WTC11 (cell line): ENCODE data around the gene GRIN1. TPM values are rescaled to one million over a fixed set of nuclear protein-coding genes. Genes with fewer than 3 reads are reported as not detected.

Source experiments
- ATAC-seq: fragments of 200-7000 bp; cut with Tn5 transposase; 2 replicates; pipeline ENCODE4 v1.10.0; 2021; ENCODE audit warnings: mild to moderate bottlenecking, moderate library complexity
- CTCF ChIA-PET: fragments of 300-600 bp; sonication (Branson Sonifier 250); formaldehyde crosslinking; loops from one replicate; lab custom pipeline; 2021; ENCODE audit warnings: antibody characterized with exemption; lab: Charles Lee
- POLR2A ChIA-PET: fragments of 350-600 bp; sonication (Branson Sonifier 250); formaldehyde crosslinking; loops from one replicate; lab custom pipeline; 2021; ENCODE audit warnings: antibody characterized with exemption; lab: Charles Lee
- DNase-seq: peaks from one replicate; pipeline ENCODE4 v3.0.0; 2021; ENCODE audit warnings: low spot score
- H3K27ac Mint-ChIP-seq: 2 replicates; pipeline ENCODE4 v1.8.0; 2021; ENCODE audit warnings: mixed read lengths
- H3K27me3 Mint-ChIP-seq: 2 replicates; pipeline ENCODE4 v1.8.0; 2021; ENCODE audit warnings: low read depth, mild to moderate bottlenecking, moderate library complexity, mixed read lengths
- H3K36me3 Mint-ChIP-seq: 2 replicates; pipeline ENCODE4 v1.8.0; 2021; ENCODE audit warnings: mixed read lengths
- H3K4me1 Mint-ChIP-seq: 2 replicates; pipeline ENCODE4 v1.8.0; 2022; ENCODE audit warnings: mixed read lengths
- H3K4me3 Mint-ChIP-seq: 2 replicates; pipeline ENCODE4 v1.8.0; 2021; ENCODE audit warnings: mild to moderate bottlenecking, moderate library complexity, mixed read lengths
- H3K9me3 Mint-ChIP-seq: 2 replicates; pipeline ENCODE4 v1.8.0; 2021; ENCODE audit warnings: mixed read lengths
- AFF4 ChIP-seq: sonication (generic); formaldehyde crosslinking; IDR thresholded peaks from 2 replicates; pipeline ENCODE4 v1.8.1; 2023; ENCODE audit warnings: mild to moderate bottlenecking, missing genetic modification reagents, borderline replicate concordance
- CBFB ChIP-seq: sonication (generic); formaldehyde crosslinking; IDR thresholded peaks from 2 replicates; pipeline ENCODE4 v1.8.1; 2022; ENCODE audit warnings: mild to moderate bottlenecking, low read depth, missing genetic modification reagents
- EMX1 ChIP-seq: fragments of 250-450 bp; sonication (Bioruptor Pico); IDR thresholded peaks from 2 replicates; pipeline ENCODE4 v1.8.0; 2021; ENCODE audit warnings: mild to moderate bottlenecking
- FOXJ3 ChIP-seq: sonication (generic); formaldehyde crosslinking; IDR thresholded peaks from 2 replicates; pipeline ENCODE4 v1.9.0; 2021; ENCODE audit warnings: missing genetic modification reagents, mild to moderate bottlenecking, borderline replicate concordance
- HMGA2 ChIP-seq: fragments of 250-450 bp; sonication (Bioruptor Pico); IDR thresholded peaks from 2 replicates; pipeline ENCODE4 v1.4.0; 2021; ENCODE audit warnings: mild to moderate bottlenecking, moderate library complexity
- IRF2 ChIP-seq: sonication (generic); formaldehyde crosslinking; IDR thresholded peaks from 2 replicates; pipeline ENCODE4 v1.8.0; 2022; ENCODE audit warnings: low read depth, missing genetic modification reagents, borderline replicate concordance
- KAT7 ChIP-seq: sonication (generic); formaldehyde crosslinking; IDR thresholded peaks from 2 replicates; pipeline ENCODE4 v1.8.1; 2023; ENCODE audit warnings: missing genetic modification reagents, mild to moderate bottlenecking, borderline replicate concordance
- MLX ChIP-seq: sonication (generic); formaldehyde crosslinking; IDR thresholded peaks from 2 replicates; pipeline ENCODE4 v1.8.1; 2023; ENCODE audit warnings: mild to moderate bottlenecking, missing genetic modification reagents, moderate library complexity
- NFE2L1 ChIP-seq: sonication (generic); formaldehyde crosslinking; IDR thresholded peaks from 2 replicates; pipeline ENCODE4 v1.8.1; 2023; ENCODE audit warnings: missing genetic modification reagents
- SP1 ChIP-seq: sonication (generic); formaldehyde crosslinking; conservative IDR thresholded peaks from 2 replicates; pipeline ENCODE4 v1.8.1; 2022; ENCODE audit warnings: missing genetic modification reagents
- TEAD4 ChIP-seq: sonication (generic); formaldehyde crosslinking; IDR thresholded peaks from 2 replicates; pipeline ENCODE4 v1.8.0; 2022; ENCODE audit warnings: mild to moderate bottlenecking, missing genetic modification reagents
- ZBTB43 ChIP-seq: sonication (generic); formaldehyde crosslinking; IDR thresholded peaks from 2 replicates; pipeline ENCODE4 v1.8.1; 2023; ENCODE audit warnings: mild to moderate bottlenecking, missing genetic modification reagents
- ZNF138 ChIP-seq: sonication (generic); formaldehyde crosslinking; conservative IDR thresholded peaks from 2 replicates; pipeline ENCODE4 v1.8.1; 2022; ENCODE audit warnings: mild to moderate bottlenecking, moderate library complexity, missing genetic modification reagents
- ZNF263 ChIP-seq: sonication (generic); formaldehyde crosslinking; IDR thresholded peaks from 2 replicates; pipeline ENCODE4 v1.8.1; 2022; ENCODE audit warnings: low read depth, mild to moderate bottlenecking, moderate library complexity, missing genetic modification reagents
- ZNF671 ChIP-seq: fragments of 250-450 bp; sonication (Bioruptor Pico); IDR thresholded peaks from 2 replicates; pipeline ENCODE4 v1.8.0; 2021; ENCODE audit warnings: mild to moderate bottlenecking
- total RNA-seq: library from RNA; stranded (reverse); gene quantifications from 3 replicates; pipeline ENCODE4 v1.2.3, GENCODE V29; 2021
- TF ChIP-seq, protein P1 (sequence below): fragments of 250-450 bp; sonication (Bioruptor Pico); IDR thresholded peaks from 2 replicates; pipeline ENCODE4 v1.8.0; 2021; ENCODE audit warnings: mild to moderate bottlenecking
- TF ChIP-seq, protein P2 (sequence below): sonication (generic); formaldehyde crosslinking; IDR thresholded peaks from 2 replicates; pipeline ENCODE4 v1.8.0; 2023; ENCODE audit warnings: missing genetic modification reagents, mild to moderate bottlenecking, borderline replicate concordance

GRIN1 gene
- total RNA-seq, 1 experiment from 2014 or later = 4.1 TPM

GRCh38 chr9:137108608-137109249, 30.2 kb upstream of the GRIN1 start:
- ATAC-seq = no peak
- Mint-ChIP-seq H3K4me3 (no peak overlapping the region), H3K9me3 (no peaks in the 10 kb centered on the region), H3K27me3 (peaks cover 8% of the 10 kb centered on the region), H3K27ac (no peak overlapping the region), H3K36me3 (0 out of 2 replicates have a peak, but pooled peaks cover 7% of the 10 kb centered on the region), H3K4me1 (no peaks in the 10 kb centered on the region)
- DNase-seq = no peak
- ChIA-PET POLR2A (no interaction called here), CTCF (interaction anchor here (0.9 kb wide), 1 partner anchor 59 kb away, joined by 3 read pairs; no protein-coding TSS in a partner anchor)
- TF ChIP-seq IRF2 (CRISPR knock-in tag) = no peak
- TF ChIP-seq, protein P1, sequence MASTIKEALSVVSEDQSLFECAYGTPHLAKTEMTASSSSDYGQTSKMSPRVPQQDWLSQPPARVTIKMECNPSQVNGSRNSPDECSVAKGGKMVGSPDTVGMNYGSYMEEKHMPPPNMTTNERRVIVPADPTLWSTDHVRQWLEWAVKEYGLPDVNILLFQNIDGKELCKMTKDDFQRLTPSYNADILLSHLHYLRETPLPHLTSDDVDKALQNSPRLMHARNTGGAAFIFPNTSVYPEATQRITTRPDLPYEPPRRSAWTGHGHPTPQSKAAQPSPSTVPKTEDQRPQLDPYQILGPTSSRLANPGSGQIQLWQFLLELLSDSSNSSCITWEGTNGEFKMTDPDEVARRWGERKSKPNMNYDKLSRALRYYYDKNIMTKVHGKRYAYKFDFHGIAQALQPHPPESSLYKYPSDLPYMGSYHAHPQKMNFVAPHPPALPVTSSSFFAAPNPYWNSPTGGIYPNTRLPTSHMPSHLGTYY = no peak
- TF ChIP-seq HMGA2 (CRISPR knock-in tag) = no peak
- TF ChIP-seq NFE2L1 (CRISPR knock-in tag) = no peak
- TF ChIP-seq ZBTB43 (CRISPR knock-in tag) = no peak
- TF ChIP-seq CBFB = no peak
- TF ChIP-seq AFF4 (CRISPR knock-in tag) = no peak
- TF ChIP-seq ZNF671 = no peak
- no peak for TF ChIP-seq ZNF263 (CRISPR knock-in tag)
- no peak for TF ChIP-seq SP1 (CRISPR knock-in tag)
- TF ChIP-seq EMX1 (CRISPR knock-in tag) = no peak
- TF ChIP-seq ZNF138 (CRISPR knock-in tag) = no peak
- no peak for TF ChIP-seq TEAD4 (CRISPR knock-in tag)
- no peak for TF ChIP-seq KAT7 (CRISPR knock-in tag)
- no peak for TF ChIP-seq MLX
- TF ChIP-seq, protein P2, sequence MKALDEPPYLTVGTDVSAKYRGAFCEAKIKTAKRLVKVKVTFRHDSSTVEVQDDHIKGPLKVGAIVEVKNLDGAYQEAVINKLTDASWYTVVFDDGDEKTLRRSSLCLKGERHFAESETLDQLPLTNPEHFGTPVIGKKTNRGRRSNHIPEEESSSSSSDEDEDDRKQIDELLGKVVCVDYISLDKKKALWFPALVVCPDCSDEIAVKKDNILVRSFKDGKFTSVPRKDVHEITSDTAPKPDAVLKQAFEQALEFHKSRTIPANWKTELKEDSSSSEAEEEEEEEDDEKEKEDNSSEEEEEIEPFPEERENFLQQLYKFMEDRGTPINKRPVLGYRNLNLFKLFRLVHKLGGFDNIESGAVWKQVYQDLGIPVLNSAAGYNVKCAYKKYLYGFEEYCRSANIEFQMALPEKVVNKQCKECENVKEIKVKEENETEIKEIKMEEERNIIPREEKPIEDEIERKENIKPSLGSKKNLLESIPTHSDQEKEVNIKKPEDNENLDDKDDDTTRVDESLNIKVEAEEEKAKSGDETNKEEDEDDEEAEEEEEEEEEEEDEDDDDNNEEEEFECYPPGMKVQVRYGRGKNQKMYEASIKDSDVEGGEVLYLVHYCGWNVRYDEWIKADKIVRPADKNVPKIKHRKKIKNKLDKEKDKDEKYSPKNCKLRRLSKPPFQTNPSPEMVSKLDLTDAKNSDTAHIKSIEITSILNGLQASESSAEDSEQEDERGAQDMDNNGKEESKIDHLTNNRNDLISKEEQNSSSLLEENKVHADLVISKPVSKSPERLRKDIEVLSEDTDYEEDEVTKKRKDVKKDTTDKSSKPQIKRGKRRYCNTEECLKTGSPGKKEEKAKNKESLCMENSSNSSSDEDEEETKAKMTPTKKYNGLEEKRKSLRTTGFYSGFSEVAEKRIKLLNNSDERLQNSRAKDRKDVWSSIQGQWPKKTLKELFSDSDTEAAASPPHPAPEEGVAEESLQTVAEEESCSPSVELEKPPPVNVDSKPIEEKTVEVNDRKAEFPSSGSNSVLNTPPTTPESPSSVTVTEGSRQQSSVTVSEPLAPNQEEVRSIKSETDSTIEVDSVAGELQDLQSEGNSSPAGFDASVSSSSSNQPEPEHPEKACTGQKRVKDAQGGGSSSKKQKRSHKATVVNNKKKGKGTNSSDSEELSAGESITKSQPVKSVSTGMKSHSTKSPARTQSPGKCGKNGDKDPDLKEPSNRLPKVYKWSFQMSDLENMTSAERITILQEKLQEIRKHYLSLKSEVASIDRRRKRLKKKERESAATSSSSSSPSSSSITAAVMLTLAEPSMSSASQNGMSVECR (CRISPR knock-in tag) = no peak
- TF ChIP-seq FOXJ3 (CRISPR knock-in tag) = no peak
- TF ChIP-seq, all 79 proteins: peak for 0
